Trophoblast cell (in vitro differentiated cells and primary cell): ENCODE measurements around the gene PGK1.

Experiments
- DNase-seq, 2 donors: peaks; one replicate each; pipeline ENCODE4 v3.0.0-alpha.2; 2016
- H2AFZ ChIP-seq: 2 replicates; pipeline ENCODE4 v1.6.1; 2013; ENCODE audit warnings: low read length, moderate library complexity, mild to moderate bottlenecking; ENCODE audit not compliant: insufficient read depth, poor library complexity
- H2AK5ac ChIP-seq: 2 replicates; pipeline ENCODE4 v1.6.1; 2013; ENCODE audit warnings: mild to moderate bottlenecking, low read length
- H2BK120ac ChIP-seq: 2 replicates; pipeline ENCODE4 v1.6.1; 2013; ENCODE audit warnings: low read length, mild to moderate bottlenecking, moderate library complexity; ENCODE audit not compliant: insufficient read depth, poor library complexity
- H2BK12ac ChIP-seq: 2 replicates; pipeline ENCODE4 v1.6.1; 2013; ENCODE audit warnings: mild to moderate bottlenecking, low read length, moderate library complexity
- H2BK5ac ChIP-seq: 2 replicates; pipeline ENCODE4 v1.6.1; 2013; ENCODE audit warnings: low read length, low read depth, moderate library complexity, mild to moderate bottlenecking; ENCODE audit not compliant: poor library complexity
- H3K14ac ChIP-seq: 2 replicates; pipeline ENCODE4 v1.6.1; 2013; ENCODE audit warnings: mild to moderate bottlenecking, low read length
- H3K18ac ChIP-seq: 2 replicates; pipeline ENCODE4 v1.6.1; 2013; ENCODE audit warnings: mild to moderate bottlenecking, low read length
- H3K23ac ChIP-seq: 2 replicates; pipeline ENCODE4 v1.6.1; 2013; ENCODE audit warnings: low read length
- H3K27ac ChIP-seq: 2 replicates; pipeline ENCODE4 v1.5.1; 2013; ENCODE audit warnings: low read depth, mild to moderate bottlenecking, inconsistent platforms, low read length, moderate library complexity
- H3K27me3 ChIP-seq: 2 replicates; pipeline ENCODE4 v1.6.1; 2013; ENCODE audit warnings: inconsistent platforms, mild to moderate bottlenecking, low read length, moderate library complexity; ENCODE audit not compliant: insufficient read depth
- H3K36me3 ChIP-seq, 2 experiments: 1 replicate in 1 of 2; 2 replicates in 1 of 2; pipeline ENCODE4 v1.6.1; 2013; ENCODE audit warnings: low read length in 2 of 2, mild to moderate bottlenecking in 2 of 2, moderate library complexity in 1 of 2; ENCODE audit not compliant: insufficient read depth in 2 of 2, control insufficient read depth in 1 of 2
- H3K4ac ChIP-seq: 2 replicates; pipeline ENCODE4 v1.6.1; 2013; ENCODE audit warnings: low read depth, mild to moderate bottlenecking, low read length, moderate library complexity
- H3K4me1 ChIP-seq, 2 experiments: 1 replicate in 1 of 2; 2 replicates in 1 of 2; pipeline ENCODE4 v1.6.1; 2013; ENCODE audit warnings: low read length in 2 of 2, mild to moderate bottlenecking in 2 of 2, moderate library complexity in 1 of 2; ENCODE audit not compliant: insufficient read depth in 2 of 2, control insufficient read depth in 1 of 2
- H3K4me2 ChIP-seq: 2 replicates; pipeline ENCODE4 v1.6.1; 2013; ENCODE audit warnings: inconsistent platforms, mild to moderate bottlenecking, low read length, moderate library complexity
- H3K4me3 ChIP-seq: 2 replicates; pipeline ENCODE4 v1.5.1; 2013; ENCODE audit warnings: mild to moderate bottlenecking, low read depth, low read length, inconsistent platforms
- H3K79me1 ChIP-seq: one replicate; pipeline ENCODE4 v1.6.1; 2013; ENCODE audit warnings: low read length
- H3K79me2 ChIP-seq: 2 replicates; pipeline ENCODE4 v1.6.1; 2013; ENCODE audit warnings: low read length, mild to moderate bottlenecking; ENCODE audit not compliant: control insufficient read depth, insufficient read depth, poor library complexity
- H3K9ac ChIP-seq: 2 replicates; pipeline ENCODE4 v1.6.1; 2013; ENCODE audit warnings: mild to moderate bottlenecking, low read length
- H3K9me3 ChIP-seq: 2 replicates; pipeline ENCODE4 v1.6.1; 2013; ENCODE audit warnings: low read depth, mild to moderate bottlenecking, control low read depth, inconsistent platforms, low read length; ENCODE audit not compliant: insufficient read depth
- H4K12ac ChIP-seq: 2 replicates; pipeline ENCODE4 v1.6.1; 2013; ENCODE audit warnings: low read depth, mild to moderate bottlenecking, low read length, moderate library complexity
- H4K8ac ChIP-seq: 2 replicates; pipeline ENCODE4 v1.6.1; 2013; ENCODE audit warnings: low read depth, mild to moderate bottlenecking, low read length, moderate library complexity
- H4K91ac ChIP-seq: one replicate; pipeline ENCODE4 v1.6.1; 2013; ENCODE audit warnings: low read depth, mild to moderate bottlenecking, low read length, moderate library complexity
- WGBS: extraction: QIAGEN DNeasy Blood & Tissue Kit; methylation state at CpG from one replicate; pipeline ENCODE4 v1.1.7; 2013; ENCODE audit warnings: missing lambda C conversion rate; ENCODE audit not compliant: insufficient read length, insufficient coverage; ENCODE audit errors: extremely low coverage; 5-methylcytosine and 5-hydroxymethylcytosine counted together

Gene PGK1

DNA sequence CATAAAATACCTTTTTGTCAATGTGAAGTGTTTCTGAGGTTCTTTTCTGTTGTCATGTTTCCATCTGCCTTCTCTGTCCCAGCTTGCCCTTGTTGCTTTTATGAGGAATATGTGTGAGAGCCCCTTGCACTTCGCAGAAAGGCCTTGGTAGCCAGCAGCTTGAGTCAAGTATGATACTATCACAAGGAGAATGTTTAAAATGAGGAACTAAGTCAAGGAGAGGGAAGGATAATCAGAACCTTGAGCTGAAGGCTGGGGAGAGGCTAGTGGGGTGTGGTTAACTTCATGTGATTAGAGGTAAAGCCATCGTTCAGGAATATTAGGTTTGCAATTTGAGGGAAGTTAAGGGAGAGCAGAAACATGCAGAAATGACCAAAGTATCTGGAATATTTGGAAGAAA, 12.7 kb downstream of the PGK1 start:
- Histone ChIP-seq H3K4me2 (no peak overlapping the region), H3K23ac (no peak overlapping the region), H4K91ac (no peak overlapping the region), H3K36me3 (peaks cover 29 to 45% of the 10 kb centered on the region in 2 experiments), H3K79me2 (no peaks in the 10 kb centered on the region), H2BK120ac (no peak overlapping the region), H3K18ac (no peak overlapping the region), H4K12ac (no peak overlapping the region), H3K4me3 (no peak overlapping the region), H2AK5ac (no peak overlapping the region), H3K4me1 (no peaks in the 10 kb centered on the region), H3K27ac (no peak overlapping the region), H3K9ac (no peak overlapping the region), H4K8ac (no peak overlapping the region), H3K14ac (no peak overlapping the region), H3K9me3 (no peaks in the 10 kb centered on the region), H2BK12ac (no peak overlapping the region), H3K27me3 (no peaks in the 10 kb centered on the region), H3K79me1 (no peaks in the 10 kb centered on the region), H3K4ac (no peak overlapping the region), H2AFZ (no peak overlapping the region), H2BK5ac (no peak overlapping the region)
- no peak for DNase-seq
- WGBS = no CpG with 5 or more reads among the region's 2 CpGs

DNA sequence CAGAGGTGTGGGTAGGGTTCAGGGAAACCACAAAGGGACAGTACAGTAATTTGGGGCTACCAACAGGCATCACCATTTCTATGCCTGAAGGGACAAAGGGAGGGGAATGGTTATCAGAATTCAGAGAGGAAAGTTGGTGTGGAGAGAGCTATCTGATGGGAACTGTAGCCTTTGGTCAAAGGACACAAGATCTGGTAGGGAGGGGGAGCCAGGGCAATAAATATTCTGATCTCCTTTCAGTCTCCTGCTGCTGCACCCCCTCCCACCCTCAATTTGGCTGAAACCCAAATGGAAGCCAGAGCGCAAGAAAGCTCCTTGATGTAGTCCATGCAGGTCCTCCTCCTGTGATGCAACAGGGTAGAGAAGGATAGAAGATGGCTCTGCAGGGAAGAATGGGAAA, 14.6 kb downstream of the PGK1 start:
- Histone ChIP-seq H2BK5ac (no peak overlapping the region), H2BK12ac (no peak overlapping the region), H2AK5ac (no peak overlapping the region), H3K9me3 (no peaks in the 10 kb centered on the region), H3K4me3 (no peak overlapping the region), H3K79me2 (no peaks in the 10 kb centered on the region), H3K79me1 (no peaks in the 10 kb centered on the region), H3K4me1 (no peaks in the 10 kb centered on the region), H3K27ac (no peak overlapping the region), H4K91ac (no peak overlapping the region), H4K8ac (no peak overlapping the region), H2AFZ (no peak overlapping the region), H3K27me3 (no peaks in the 10 kb centered on the region), H3K4me2 (no peak overlapping the region), H3K23ac (no peak overlapping the region), H2BK120ac (no peak overlapping the region), H3K14ac (no peak overlapping the region), H4K12ac (no peak overlapping the region), H3K9ac (no peak overlapping the region), H3K18ac (no peak overlapping the region), H3K36me3 (peaks cover 27 to 47% of the 10 kb centered on the region in 2 experiments), H3K4ac (no peak overlapping the region)
- WGBS = no CpG with 5 or more reads among the region's 1 CpG
- DNase-seq = no peak

DNA sequence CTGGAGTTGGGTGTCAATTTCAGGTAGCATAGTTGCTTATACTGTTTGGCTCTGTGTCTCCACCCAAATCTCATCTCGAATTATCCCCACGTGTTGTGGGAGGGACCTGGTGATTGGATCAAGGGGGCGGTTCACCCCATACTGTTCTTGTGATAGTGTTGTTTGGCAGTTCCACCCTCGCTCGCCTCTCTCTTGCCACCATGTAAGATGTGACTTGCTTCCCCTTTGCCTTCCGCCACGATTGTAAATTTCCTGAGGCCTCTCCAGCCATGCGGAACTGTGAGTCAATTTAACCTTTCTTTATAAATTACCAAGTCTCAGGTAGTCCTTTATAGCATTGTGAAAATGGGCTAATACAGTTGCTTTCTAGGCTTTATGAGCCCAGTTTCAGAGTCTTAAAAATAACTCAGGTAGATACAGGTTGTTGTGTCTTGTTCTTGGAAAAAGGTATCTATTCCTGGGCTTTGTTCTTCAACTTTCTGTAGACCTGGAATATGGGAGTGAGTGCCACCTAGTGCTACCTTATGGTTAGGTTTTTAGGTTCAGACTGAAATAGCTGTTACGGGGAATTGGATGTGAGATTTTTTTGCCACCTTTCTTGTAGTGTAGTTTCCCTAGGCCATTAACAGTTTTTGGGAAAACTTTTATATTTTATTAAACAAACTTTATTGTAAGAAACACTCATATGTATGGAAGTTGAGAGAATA, 15.6 kb downstream of the PGK1 start:
- H2AK5ac ChIP-seq = no peak overlapping the region
- no peak overlapping the region for H2BK120ac ChIP-seq
- H3K4me1 ChIP-seq = no peaks in the 10 kb centered on the region
- H3K9me3 ChIP-seq = no peaks in the 10 kb centered on the region
- no peaks in the 10 kb centered on the region for H3K79me1 ChIP-seq
- peak in 1 of 2 donors; percentile 18 for DNase-seq
- no CpG with 5 or more reads among the region's 9 CpGs for WGBS
- H3K27ac ChIP-seq = no peak overlapping the region
- no peak overlapping the region for H2BK5ac ChIP-seq
- H2BK12ac ChIP-seq = no peak overlapping the region
- H3K4ac ChIP-seq = no peak overlapping the region
- no peak overlapping the region for H4K12ac ChIP-seq
- no peak overlapping the region for H3K9ac ChIP-seq
- no peaks in the 10 kb centered on the region for H3K79me2 ChIP-seq
- H3K27me3 ChIP-seq = no peaks in the 10 kb centered on the region
- H4K8ac ChIP-seq = no peak overlapping the region
- no peak overlapping the region for H3K4me3 ChIP-seq
- no peak overlapping the region for H3K4me2 ChIP-seq
- no peak overlapping the region for H2AFZ ChIP-seq
- H3K18ac ChIP-seq = no peak overlapping the region
- H3K36me3 ChIP-seq = peaks cover 23 to 46% of the 10 kb centered on the region in 2 experiments
- H3K14ac ChIP-seq = no peak overlapping the region
- H3K23ac ChIP-seq = no peak overlapping the region
- H4K91ac ChIP-seq = no peak overlapping the region

DNA sequence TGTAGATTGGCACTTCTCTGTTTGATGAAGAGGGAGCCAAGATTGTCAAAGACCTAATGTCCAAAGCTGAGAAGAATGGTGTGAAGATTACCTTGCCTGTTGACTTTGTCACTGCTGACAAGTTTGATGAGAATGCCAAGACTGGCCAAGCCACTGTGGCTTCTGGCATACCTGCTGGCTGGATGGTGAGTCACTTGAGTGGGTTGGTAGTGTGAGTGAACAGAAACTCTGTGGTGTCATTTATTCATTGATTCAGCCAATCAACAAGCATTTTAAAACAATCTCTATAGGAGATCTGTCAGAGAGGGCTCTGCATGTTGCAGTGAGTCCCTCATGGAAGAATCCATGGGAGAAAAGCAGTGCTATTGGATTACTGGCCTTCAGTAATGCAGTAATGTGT, 19.1 kb downstream of the PGK1 start:
- no peak overlapping the region for H4K8ac ChIP-seq
- H3K14ac ChIP-seq = no peak overlapping the region
- H4K12ac ChIP-seq = no peak overlapping the region
- DNase-seq = peak in 1 of 2 donors; percentile 9
- H2BK12ac ChIP-seq = no peak overlapping the region
- no peak overlapping the region for H3K4me2 ChIP-seq
- no peaks in the 10 kb centered on the region for H3K79me1 ChIP-seq
- no peak overlapping the region for H2AK5ac ChIP-seq
- H3K4me1 ChIP-seq = no peaks in the 10 kb centered on the region
- H3K79me2 ChIP-seq = no peaks in the 10 kb centered on the region
- no peak overlapping the region for H4K91ac ChIP-seq
- no peak overlapping the region for H2BK120ac ChIP-seq
- H3K27ac ChIP-seq = no peak overlapping the region
- no peak overlapping the region for H3K4me3 ChIP-seq
- H3K18ac ChIP-seq = no peak overlapping the region
- no peaks in the 10 kb centered on the region for H3K27me3 ChIP-seq
- H3K36me3 ChIP-seq = peaks cover 18 to 35% of the 10 kb centered on the region in 2 experiments
- H3K9ac ChIP-seq = no peak overlapping the region
- no peaks in the 10 kb centered on the region for H3K9me3 ChIP-seq
- no peak overlapping the region for H2AFZ ChIP-seq
- no peak overlapping the region for H2BK5ac ChIP-seq
- no peak overlapping the region for H3K23ac ChIP-seq
- H3K4ac ChIP-seq = no peak overlapping the region
